ENCODE results near the gene KMT2E. TPM values are rescaled to one million over a fixed set of nuclear protein-coding genes. Genes with fewer than 3 reads are reported as not detected.

KMT2E gene
- total RNA-seq, 1 donor from 2014 or later = 62.5 TPM

- Mint-ChIP-seq H3K36me3 (ENCODE audit: low read depth, unreplicated experiment) (peaks cover 3% of the 10 kb centered on the region), H3K9me3 (ENCODE audit: unreplicated experiment) (no peaks in the 10 kb centered on the region), H3K4me1 (ENCODE audit: low read depth, unreplicated experiment) (peaks cover 10% of the 10 kb centered on the region), H3K27ac (ENCODE audit: unreplicated experiment) (peak overlapping the region; percentile 66), H3K27me3 (ENCODE audit: low read depth, unreplicated experiment) (no peaks in the 10 kb centered on the region), H3K4me3 (ENCODE audit: unreplicated experiment) (no peak overlapping the region)
- H3K4me1 ChIP-seq (ENCODE audit: insufficient read depth, low read length) = peaks cover 23% of the 10 kb centered on the region
- H2AFZ ChIP-seq (ENCODE audit: low read depth, low read length) = no peak overlapping the region
- no peaks in the 10 kb centered on the region for H3K79me2 ChIP-seq (ENCODE audit: insufficient read depth, low read length)
- no peak overlapping the region for H3K9ac ChIP-seq (ENCODE audit: low read length)
- FAIRE-seq (no peak), DNase-seq (ENCODE audit: low read depth) (no peak)
- no peaks in the 10 kb centered on the region for H3K36me3 ChIP-seq (ENCODE audit: insufficient read depth, low read length)
- H3K4me3 ChIP-seq (ENCODE audit: insufficient read depth, low read depth, low read length) = no peak overlapping the region
- TF ChIP-seq EZH2 (IDR thresholded peaks at IDR 0.05; ENCODE audit: insufficient read depth, low read length) (no peak), CTCF (IDR thresholded peaks at IDR 0.05; ENCODE audit: insufficient read depth, low read depth, low read length) (no peak)
- no peak overlapping the region for H3K27ac ChIP-seq (ENCODE audit: low read depth, low read length)
- no peaks in the 10 kb centered on the region for H4K20me1 ChIP-seq (ENCODE audit: insufficient read depth, low read length)
- H3K27me3 ChIP-seq (ENCODE audit: insufficient read depth, low read length) = no peaks in the 10 kb centered on the region
- H3K9me3 ChIP-seq (ENCODE audit: insufficient read depth, low read depth, low read length) = no peaks in the 10 kb centered on the region
- no peak overlapping the region for H3K4me2 ChIP-seq (ENCODE audit: low read length)
Observed at GRCh38 chr7:104966022-104966421, 48.0 kb upstream of the KMT2E start.

- Mint-ChIP-seq H3K27ac (ENCODE audit: unreplicated experiment) (no peak overlapping the region), H3K9me3 (ENCODE audit: unreplicated experiment) (no peaks in the 10 kb centered on the region), H3K27me3 (ENCODE audit: low read depth, unreplicated experiment) (no peaks in the 10 kb centered on the region), H3K4me3 (ENCODE audit: unreplicated experiment) (no peak overlapping the region), H3K4me1 (ENCODE audit: low read depth, unreplicated experiment) (peaks cover 16% of the 10 kb centered on the region), H3K36me3 (ENCODE audit: low read depth, unreplicated experiment) (peaks cover 3% of the 10 kb centered on the region)
- H3K27me3 ChIP-seq (ENCODE audit: insufficient read depth, low read length) = no peaks in the 10 kb centered on the region
- no peaks in the 10 kb centered on the region for H4K20me1 ChIP-seq (ENCODE audit: insufficient read depth, low read length)
- no peaks in the 10 kb centered on the region for H3K79me2 ChIP-seq (ENCODE audit: insufficient read depth, low read length)
- peak overlapping the region; percentile 1 for H3K4me2 ChIP-seq (ENCODE audit: low read length)
- H3K36me3 ChIP-seq (ENCODE audit: insufficient read depth, low read length) = no peaks in the 10 kb centered on the region
- no peak overlapping the region for H2AFZ ChIP-seq (ENCODE audit: low read depth, low read length)
- no peak for TF ChIP-seq EZH2 (IDR thresholded peaks at IDR 0.05; ENCODE audit: insufficient read depth, low read length)
- no peak for TF ChIP-seq CTCF (IDR thresholded peaks at IDR 0.05; ENCODE audit: insufficient read depth, low read depth, low read length)
- H3K4me3 ChIP-seq (ENCODE audit: insufficient read depth, low read depth, low read length) = no peak overlapping the region
- H3K4me1 ChIP-seq (ENCODE audit: insufficient read depth, low read length) = peaks cover 32% of the 10 kb centered on the region
- FAIRE-seq = no peak
- H3K9me3 ChIP-seq (ENCODE audit: insufficient read depth, low read depth, low read length) = no peaks in the 10 kb centered on the region
- H3K27ac ChIP-seq (ENCODE audit: low read depth, low read length) = no peak overlapping the region
- no peak overlapping the region for H3K9ac ChIP-seq (ENCODE audit: low read length)
- no peak for DNase-seq (ENCODE audit: low read depth)
Observed at GRCh38 chr7:104967088-104967487, 46.9 kb upstream of the KMT2E start.

GRCh38 chr7:104967595-104967994 is 46.4 kb upstream of the KMT2E start:
- H4K20me1 ChIP-seq (ENCODE audit: insufficient read depth, low read length) = no peaks in the 10 kb centered on the region
- TF ChIP-seq CTCF (IDR thresholded peaks at IDR 0.05; ENCODE audit: insufficient read depth, low read depth, low read length) (no peak), EZH2 (IDR thresholded peaks at IDR 0.05; ENCODE audit: insufficient read depth, low read length) (no peak)
- DNase-seq (ENCODE audit: low read depth) = peak; percentile 88
- no peak overlapping the region for H3K9ac ChIP-seq (ENCODE audit: low read length)
- no peaks in the 10 kb centered on the region for H3K9me3 ChIP-seq (ENCODE audit: insufficient read depth, low read depth, low read length)
- no peaks in the 10 kb centered on the region for H3K36me3 ChIP-seq (ENCODE audit: insufficient read depth, low read length)
- Mint-ChIP-seq H3K4me3 (ENCODE audit: unreplicated experiment) (no peak overlapping the region), H3K27me3 (ENCODE audit: low read depth, unreplicated experiment) (no peaks in the 10 kb centered on the region), H3K27ac (ENCODE audit: unreplicated experiment) (no peak overlapping the region), H3K36me3 (ENCODE audit: low read depth, unreplicated experiment) (peaks cover 3% of the 10 kb centered on the region), H3K4me1 (ENCODE audit: low read depth, unreplicated experiment) (peaks cover 20% of the 10 kb centered on the region), H3K9me3 (ENCODE audit: unreplicated experiment) (no peaks in the 10 kb centered on the region)
- H3K4me2 ChIP-seq (ENCODE audit: low read length) = peak overlapping the region; percentile 1
- no peak overlapping the region for H2AFZ ChIP-seq (ENCODE audit: low read depth, low read length)
- H3K4me3 ChIP-seq (ENCODE audit: insufficient read depth, low read depth, low read length) = no peak overlapping the region
- H3K79me2 ChIP-seq (ENCODE audit: insufficient read depth, low read length) = no peaks in the 10 kb centered on the region
- no peak overlapping the region for H3K27ac ChIP-seq (ENCODE audit: low read depth, low read length)
- H3K4me1 ChIP-seq (ENCODE audit: insufficient read depth, low read length) = peaks cover 34% of the 10 kb centered on the region
- no peaks in the 10 kb centered on the region for H3K27me3 ChIP-seq (ENCODE audit: insufficient read depth, low read length)
- no peak for FAIRE-seq
